H1 (cell line): ENCODE measurements around the gene NUP188. TPM values are rescaled to one million over a fixed set of nuclear protein-coding genes. Genes with fewer than 3 reads are reported as not detected.

ENCODE experiments used
- CTCF ChIA-PET: fragments of 300-600 bp; sonication (Branson Sonifier 250); formaldehyde crosslinking; loops from one replicate; lab custom pipeline; 2021; ENCODE audit not compliant: partially characterized antibody; lab: Charles Lee
- POLR2A ChIA-PET: fragments of 300-600 bp; sonication (Branson Sonifier 250); formaldehyde crosslinking; loops from one replicate; lab custom pipeline; 2021; ENCODE audit warnings: inconsistent platforms; ENCODE audit not compliant: partially characterized antibody; lab: Charles Lee
- DNase-seq, 2 experiments: peaks; one replicate each; pipeline versions ENCODE4 v3.0.0 to v3.0.0-alpha.2; 2010 to 2022; ENCODE audit warnings: low spot score in 2 of 2, low read depth in 1 of 2, mixed read lengths in 1 of 2
- FAIRE-seq: peaks from 2 replicates; lab custom pipeline; 2011; peaks lifted over from hg19 to GRCh38; lab: Jason Lieb, UNC
- H2AFZ ChIP-seq: 2 replicates; pipeline ENCODE4 v1.8.1; 2012; ENCODE audit warnings: low read length, inconsistent platforms
- H2AK5ac ChIP-seq: 2 replicates; pipeline ENCODE4 v1.6.1; 2013; ENCODE audit warnings: low read depth, low read length
- H2BK120ac ChIP-seq: replicated peaks from 2 replicates; pipeline ENCODE3; 2013; ENCODE audit warnings: low read depth, low read length, inconsistent platforms
- H2BK12ac ChIP-seq: 2 replicates; pipeline ENCODE4 v1.6.1; 2013; ENCODE audit warnings: low read depth, low read length
- H2BK15ac ChIP-seq: 2 replicates; pipeline ENCODE4 v1.6.1; 2013; ENCODE audit warnings: low read length
- H2BK20ac ChIP-seq: 2 replicates; pipeline ENCODE4 v1.6.1; 2013; ENCODE audit warnings: low read length
- H2BK5ac ChIP-seq: 2 replicates; pipeline ENCODE4 v1.6.1; 2013; ENCODE audit warnings: low read depth, low read length
- H3K14ac ChIP-seq: 2 replicates; pipeline ENCODE4 v1.6.1; 2013; ENCODE audit warnings: inconsistent platforms; ENCODE audit not compliant: insufficient read length
- H3K18ac ChIP-seq: 2 replicates; pipeline ENCODE4 v1.6.1; 2013; ENCODE audit warnings: low read length; ENCODE audit errors: extremely low read depth
- H3K23ac ChIP-seq: 2 replicates; pipeline ENCODE4 v1.6.1; 2013; ENCODE audit warnings: inconsistent platforms; ENCODE audit not compliant: insufficient read length
- H3K23me2 ChIP-seq: 2 replicates; pipeline ENCODE4 v1.6.1; 2013; ENCODE audit warnings: low read depth, low read length
- H3K27ac ChIP-seq: 2 replicates; pipeline ENCODE4 v1.6.1; 2011; ENCODE audit warnings: low read depth, low read length, inconsistent platforms
- H3K27me3 ChIP-seq, 4 experiments: replicated peaks in 1 of 4; 1 replicate in 1 of 4; 2 replicates in 3 of 4; pipeline versions ENCODE4 v1.6.1 to v1.8.1; 2011 to 2013; ENCODE audit warnings: low read length in 3 of 4, mild to moderate bottlenecking in 3 of 4, inconsistent platforms in 2 of 4, mixed read lengths in 2 of 4, moderate library complexity in 1 of 4; ENCODE audit not compliant: control insufficient read depth in 3 of 4, insufficient read depth in 3 of 4; ENCODE audit errors: extremely low read depth in 1 of 4
- H3K36me3 ChIP-seq, 4 experiments: 2 replicates each; pipeline versions ENCODE4 v1.6.1 to v1.8.1; 2011 to 2013; ENCODE audit warnings: mild to moderate bottlenecking in 4 of 4, low read length in 3 of 4, moderate library complexity in 2 of 4, control low read depth in 1 of 4, inconsistent platforms in 1 of 4; ENCODE audit not compliant: insufficient read depth in 4 of 4, control insufficient read depth in 2 of 4
- H3K4ac ChIP-seq: replicated peaks from 2 replicates; pipeline ENCODE3; 2013; ENCODE audit warnings: low read length, low read depth, mixed read lengths, inconsistent platforms; ENCODE audit not compliant: insufficient read length
- H3K4me1 ChIP-seq, 4 experiments: replicated peaks in 1 of 4; 1 replicate in 1 of 4; 2 replicates in 3 of 4; pipeline versions ENCODE4 v1.6.1 to v1.8.1; 2011 to 2013; ENCODE audit warnings: low read length in 3 of 4, inconsistent platforms in 2 of 4, mixed read lengths in 1 of 4; ENCODE audit not compliant: insufficient read depth in 4 of 4, control insufficient read depth in 3 of 4
- H3K4me2 ChIP-seq, 2 experiments: 2 replicates each; pipeline versions ENCODE4 v1.6.1 to v1.8.1; 2011 to 2013; ENCODE audit warnings: low read depth in 2 of 2, low read length in 2 of 2, control low read depth in 1 of 2, inconsistent platforms in 1 of 2, mild to moderate bottlenecking in 1 of 2; ENCODE audit not compliant: insufficient read depth in 1 of 2
- H3K4me3 ChIP-seq, 4 experiments: fragments of 200-600, 300-600 bp in 1 of 4; sonication (generic), shearing (Covaris generic), sonication (Bioruptor Twin) in 1 of 4; 2 replicates each; pipeline versions ENCODE4 v1.5.1 to v1.8.1; 2011 to 2016; ENCODE audit warnings: low read length in 4 of 4, low read depth in 3 of 4, control low read depth in 2 of 4, inconsistent platforms in 2 of 4, mild to moderate bottlenecking in 2 of 4, mixed read lengths in 1 of 4, moderate library complexity in 1 of 4; ENCODE audit not compliant: insufficient read depth in 2 of 4; ENCODE audit errors: extremely low read depth in 1 of 4
- H3K56ac ChIP-seq: replicated peaks from 2 replicates; pipeline ENCODE3; 2013; ENCODE audit warnings: low read depth, mild to moderate bottlenecking, mixed read lengths, low read length, inconsistent platforms; ENCODE audit not compliant: insufficient read length
- H3K79me1 ChIP-seq: 2 replicates; pipeline ENCODE4 v1.6.1; 2013; ENCODE audit warnings: low read depth, low read length, control low read depth
- H3K79me2 ChIP-seq, 2 experiments: 2 replicates each; pipeline versions ENCODE4 v1.6.1 to v1.8.1; 2012 to 2013; ENCODE audit warnings: low read length in 2 of 2, mild to moderate bottlenecking in 2 of 2, inconsistent platforms in 1 of 2; ENCODE audit not compliant: insufficient read depth in 2 of 2, control insufficient read depth in 1 of 2
- H3K9ac ChIP-seq, 4 experiments: replicated peaks in 1 of 4; 1 replicate in 1 of 4; 2 replicates in 3 of 4; pipeline versions ENCODE4 v1.6.1 to v1.8.1; 2011 to 2013; ENCODE audit warnings: low read depth in 3 of 4, low read length in 3 of 4, control low read depth in 2 of 4, mild to moderate bottlenecking in 2 of 4, moderate library complexity in 2 of 4, inconsistent platforms in 1 of 4; ENCODE audit errors: extremely low read depth in 1 of 4
- H3K9me3 ChIP-seq, 2 experiments: 2 replicates each; pipeline versions ENCODE4 v1.6.1 to v1.8.1; 2012 to 2013; ENCODE audit warnings: mild to moderate bottlenecking in 2 of 2, moderate library complexity in 2 of 2, control low read depth in 1 of 2, inconsistent platforms in 1 of 2, low read depth in 1 of 2, low read length in 1 of 2, mixed read lengths in 1 of 2; ENCODE audit not compliant: insufficient read depth in 2 of 2
- H4K20me1 ChIP-seq, 2 experiments: replicated peaks in 1 of 2; 2 replicates each; pipeline versions ENCODE3 to v1.8.1; 2011 to 2013; ENCODE audit warnings: inconsistent platforms in 2 of 2, low read length in 2 of 2, mild to moderate bottlenecking in 1 of 2; ENCODE audit not compliant: insufficient read depth in 2 of 2, control insufficient read depth in 1 of 2
- H4K5ac ChIP-seq: 2 replicates; pipeline ENCODE4 v1.6.1; 2013; ENCODE audit warnings: low read length, low read depth, mixed read lengths, inconsistent platforms; ENCODE audit not compliant: insufficient read length
- H4K8ac ChIP-seq: 2 replicates; pipeline ENCODE4 v1.8.0; 2013; ENCODE audit warnings: mild to moderate bottlenecking, moderate library complexity, low read length, inconsistent platforms; ENCODE audit not compliant: insufficient read depth; ENCODE audit errors: extremely low read depth
- H4K91ac ChIP-seq: replicated peaks from 2 replicates; pipeline ENCODE3; 2013; ENCODE audit warnings: low read length, mixed read lengths, inconsistent platforms; ENCODE audit not compliant: insufficient read length
- CEBPB ChIP-seq: IDR thresholded peaks from 2 replicates; pipeline ENCODE4 v1.6.1; 2012; ENCODE audit warnings: low read depth, low read length
- GABPA ChIP-seq: IDR thresholded peaks from 2 replicates; pipeline ENCODE4 v1.6.1; 2011; ENCODE audit warnings: mild to moderate bottlenecking, low read length, moderate library complexity, borderline replicate concordance; ENCODE audit not compliant: insufficient read depth
- HDAC6 ChIP-seq: IDR thresholded peaks from one replicate; pipeline ENCODE4 v1.7.1; 2012; ENCODE audit warnings: low read depth, mild to moderate bottlenecking, inconsistent platforms, low read length, moderate library complexity
- NANOG ChIP-seq: IDR thresholded peaks from 2 replicates; pipeline ENCODE4 v1.6.1; 2011; ENCODE audit warnings: low read length, low read depth, mild to moderate bottlenecking, inconsistent platforms; ENCODE audit not compliant: insufficient read depth, poor library complexity, severe bottlenecking
- POLR2A ChIP-seq, 2 experiments: IDR thresholded peaks; 1 replicate in 1 of 2; 2 replicates in 1 of 2; pipeline ENCODE4 v1.6.1; 2011; ENCODE audit warnings: low read depth in 2 of 2, low read length in 2 of 2, mild to moderate bottlenecking in 2 of 2; ENCODE audit errors: control extremely low read depth in 1 of 2
- POU5F1 ChIP-seq: IDR thresholded peaks from 2 replicates; pipeline ENCODE4 v1.6.1; 2011; ENCODE audit warnings: low read depth, mild to moderate bottlenecking, low read length, moderate library complexity
- RNF2 ChIP-seq: fragments of 200-900, 300-1000 bp; sonication (generic); IDR thresholded peaks from 2 replicates; pipeline ENCODE4 v1.7.1; 2016; ENCODE audit warnings: borderline replicate concordance, low read depth, mild to moderate bottlenecking, antibody characterized with exemption, low read length; ENCODE audit not compliant: poor library complexity, severe bottlenecking; ENCODE audit errors: missing control alignments
- USF2 ChIP-seq: IDR thresholded peaks from 2 replicates; pipeline ENCODE4 v1.6.1; 2011; ENCODE audit warnings: low read length, improper control_type of control experiment
- WGBS, 2 experiments: shearing (Covaris generic) in 1 of 2; methylation state at CpG; one replicate each; pipeline versions ENCODE4 v1.1.6 to v1.1.7; 2013 to 2015; ENCODE audit warnings: low lambda C conversion rate in 2 of 2, mixed read lengths in 2 of 2, inconsistent platforms in 1 of 2, low coverage in 1 of 2, missing lambda C conversion rate in 1 of 2; ENCODE audit not compliant: insufficient replicate concordance in 2 of 2, insufficient coverage in 1 of 2, insufficient read length in 1 of 2; ENCODE audit errors: extremely low coverage in 1 of 2, missing lambda C conversion rate in 1 of 2; 5-methylcytosine and 5-hydroxymethylcytosine counted together
- polyA plus RNA-seq, 7 experiments: library from polyadenylated mRNA; depleted of rRNA in 3 of 7; stranded (reverse) in 5 of 7; unstranded in 2 of 7; fragments of >200 nt in 5 of 7; fragments of 200-250 nt in 2 of 7; gene quantifications; 1 replicate in 5 of 7; 2 replicates in 1 of 7; 4 replicates in 1 of 7; pipeline versions ENCODE4 v1.2.1 to v1.2.3, GENCODE V29; 2011 to 2013; ENCODE audit warnings: missing spikeins in 2 of 7, mixed read lengths in 2 of 7
- total RNA-seq: library from RNA; stranded (reverse); fragmentation: NEBNext Ultra II Directional; extraction: Animal tissue kit (Norgen Biotek cat#: 25700); gene quantifications from 2 replicates; pipeline ENCODE4 v1.2.1, GENCODE V29; 2021

Gene NUP188
- total and polyA plus RNA-seq, 2 of the 8 experiments (the other 6 are each of a cell fraction or from before 2014, with no cell fraction given): 90.1 to 111 TPM

- Histone ChIP-seq H3K18ac (no peak overlapping the region), H2AK5ac (no peak overlapping the region), H3K14ac (no peak overlapping the region), H2BK20ac (no peak overlapping the region), H3K4ac (no peak overlapping the region), H3K4me3 (no peak overlapping the region), H3K23me2 (no peaks in the 10 kb centered on the region), H3K27ac (no peak overlapping the region), H2BK15ac (no peak overlapping the region), H4K91ac (no peak overlapping the region), H4K8ac (no peak overlapping the region), H4K20me1 (peaks cover 0 to 10% of the 10 kb centered on the region in 2 experiments), H3K4me1 (no peaks in the 10 kb centered on the region), H3K9ac (no peak overlapping the region), H4K5ac (no peak overlapping the region), H3K79me2 (no peaks in the 10 kb centered on the region), H2AFZ (no peak overlapping the region), H3K4me2 (no peak overlapping the region), H3K36me3 (peaks cover 6 to 39% (median 18%) of the 10 kb centered on the region in 4 experiments; a peak in 7 of 8 replicates), H3K9me3 (no peaks in the 10 kb centered on the region), H3K23ac (no peak overlapping the region), H2BK120ac (no peak overlapping the region), H2BK12ac (no peak overlapping the region), H3K79me1 (peaks cover 2% of the 10 kb centered on the region; the same call in 1 of the 2 replicates), H3K27me3 (no peaks in the 10 kb centered on the region), H3K56ac (no peak overlapping the region), H2BK5ac (no peak overlapping the region)
- TF ChIP-seq USF2: no peak
- no peak for TF ChIP-seq HDAC6
- no peak for TF ChIP-seq POLR2A (IDR thresholded peaks at IDR 0.05; ENCODE audit: control extremely low read depth in 1 of 2, low read depth in 2 of 2, low read length in 2 of 2)
- TF ChIP-seq CEBPB: peak; percentile 28; the same call in 1 of the 2 replicates
- TF ChIP-seq GABPA: no peak
- TF ChIP-seq RNF2: no peak
- no peak for TF ChIP-seq NANOG
- TF ChIP-seq POU5F1: no peak
- FAIRE-seq (no peak), DNase-seq (no peak)
- POLR2A ChIA-PET: interaction anchor here (0.9 to 5.6 kb wide), 2 partner anchors 11 to 15 kb away, joined by 3 to 41 read pairs; no protein-coding TSS in a partner anchor
- WGBS, 2 experiments: 96% methylated on average over 8 of the region's 8 CpGs; no CpG with 5 or more reads in 1 of the 2 experiments
- CTCF ChIA-PET: interaction anchor here (1.7 to 1.8 kb wide), 2 partner anchors 8 to 11 kb away, joined by 6 to 7 read pairs; no protein-coding TSS in a partner anchor
These were observed 67.1 kb downstream of the NUP188 start for GRCh38 chr9:129014608-129015007.
